Lung (tissue), 12 donors: ENCODE data around the gene MOB3C. TPM values are rescaled to one million over a fixed set of nuclear protein-coding genes. Genes with fewer than 3 reads are reported as not detected.

ENCODE experiments used
- ATAC-seq: fragments of 200-7000 bp; cut with Tn5 transposase; one replicate; pipeline ENCODE4 v1.9.1; 2020; ENCODE audit warnings: moderate number of reproducible peaks; ENCODE audit not compliant: insufficient read depth, low FRiP score
- DNase-seq, 3 donors: peaks; one replicate each; pipeline ENCODE4 v3.0.0-alpha.2; 2013 to 2017
- H3K27ac ChIP-seq, 2 donors: one replicate each; pipeline ENCODE4 v1.5.1; 2013; ENCODE audit warnings: mild to moderate bottlenecking in 2 of 2, moderate library complexity in 2 of 2, control low read depth in 1 of 2, inconsistent platforms in 1 of 2, low read depth in 1 of 2, low read length in 1 of 2
- H3K27me3 ChIP-seq, 3 donors: one replicate each; pipeline ENCODE4 v1.5.1; 2013; ENCODE audit warnings: low read length in 2 of 3; ENCODE audit not compliant: control insufficient read depth in 3 of 3, insufficient read depth in 3 of 3
- H3K36me3 ChIP-seq, 4 donors: one replicate each; pipeline ENCODE4 v1.5.1; 2013; ENCODE audit warnings: low read length in 4 of 4, mild to moderate bottlenecking in 1 of 4, moderate library complexity in 1 of 4; ENCODE audit not compliant: control insufficient read depth in 4 of 4, insufficient read depth in 4 of 4
- H3K4me1 ChIP-seq, 5 donors: one replicate each; pipeline ENCODE4 v1.5.1; 2013; ENCODE audit warnings: low read length in 5 of 5, mild to moderate bottlenecking in 2 of 5, moderate library complexity in 1 of 5; ENCODE audit not compliant: control insufficient read depth in 5 of 5, insufficient read depth in 5 of 5
- H3K4me3 ChIP-seq: one replicate; pipeline ENCODE4 v1.5.1; 2013; ENCODE audit warnings: mild to moderate bottlenecking, control low read depth, moderate library complexity
- H3K9ac ChIP-seq, 2 donors: one replicate each; pipeline ENCODE4 v1.5.1; 2013; ENCODE audit warnings: low read length in 2 of 2, control low read depth in 1 of 2; ENCODE audit not compliant: insufficient read depth in 1 of 2
- H3K9me3 ChIP-seq, 4 donors: one replicate each; pipeline ENCODE4 v1.5.1; 2013; ENCODE audit warnings: low read length in 3 of 4, mild to moderate bottlenecking in 1 of 4, moderate library complexity in 1 of 4; ENCODE audit not compliant: control insufficient read depth in 4 of 4, insufficient read depth in 3 of 4
- CTCF ChIP-seq: IDR thresholded peaks from 2 replicates; pipeline ENCODE4 v1.5.1; 2012; ENCODE audit warnings: mild to moderate bottlenecking; ENCODE audit errors: control extremely low read depth, extremely low read depth
- WGBS, 2 donors: extraction: QIAGEN DNeasy Blood & Tissue Kit; methylation state at CpG; one replicate each; pipeline ENCODE4 v1.1.7; 2013; 5-methylcytosine and 5-hydroxymethylcytosine counted together
- polyA plus RNA-seq, 2 donors: library from polyadenylated mRNA; stranded (reverse); fragments of 200-250 nt; gene quantifications; one replicate each; pipeline ENCODE4 v1.2.1, GENCODE V29; 2013
- total RNA-seq, 2 donors: library from RNA; depleted of rRNA in 1 of 2; stranded (reverse); fragments of >200 nt in 1 of 2; gene quantifications; one replicate each; pipeline ENCODE4 v1.2.1, GENCODE V29; 2014 to 2021
- donor health status: control.
- donor health status: control.
- donor health status: Bipolar disorder and iron deficiency.
- donor health status: healthy.
- donor health status: DM: yes; HTN: yes; CAD: no.

Gene MOB3C
- total and polyA plus RNA-seq, 4 donors = 10.6 to 28.7 (median 16.5) TPM

- WGBS, 2 donors = 85 to 86% methylated on average over 4 of the region's 4 CpGs
- no peaks in the 10 kb centered on the region for H3K4me1 ChIP-seq
- H3K9ac ChIP-seq = no peak overlapping the region
- no peak for TF ChIP-seq CTCF
- H3K4me3 ChIP-seq = no peak overlapping the region
- ATAC-seq = no peak
- H3K27me3 ChIP-seq = no peaks in the 10 kb centered on the region
- peaks cover 1 to 22% (median 10%) of the 10 kb centered on the region in 4 donors for H3K36me3 ChIP-seq
- no peak for DNase-seq
- H3K27ac ChIP-seq = no peak overlapping the region
- H3K9me3 ChIP-seq = no peaks in the 10 kb centered on the region
Observed at GRCh38 chr1:46577671-46578070, 38.9 kb downstream of the MOB3C start.

- ATAC-seq = no peak
Observed at GRCh38 chr1:46576596-46576995, 40.0 kb downstream of the MOB3C start.

GRCh38 chr1:46575778-46576177, 40.8 kb downstream of the MOB3C start:
- Histone ChIP-seq H3K4me3 (no peak overlapping the region), H3K9me3 (no peaks in the 10 kb centered on the region), H3K36me3 (peaks cover 0 to 13% (median 8%) of the 10 kb centered on the region in 4 donors), H3K4me1 (no peaks in the 10 kb centered on the region), H3K27ac (no peak overlapping the region), H3K27me3 (no peaks in the 10 kb centered on the region), H3K9ac (no peak overlapping the region)
- ATAC-seq (no peak), DNase-seq (no peak)
- 85 to 89% methylated on average over 3 of the region's 3 CpGs for WGBS, 2 donors
- no peak for TF ChIP-seq CTCF

More at GRCh38 chr1:46576596-46576995, 40.0 kb downstream of the MOB3C start:
- no peaks in the 10 kb centered on the region for H3K4me1 ChIP-seq
- DNase-seq = no peak
- H3K9ac ChIP-seq = no peak overlapping the region
- H3K9me3 ChIP-seq = no peaks in the 10 kb centered on the region
- peaks cover 0 to 13% (median 8%) of the 10 kb centered on the region in 4 donors for H3K36me3 ChIP-seq
- no peaks in the 10 kb centered on the region for H3K27me3 ChIP-seq
- H3K4me3 ChIP-seq = no peak overlapping the region
- 79 to 90% methylated on average over 6 of the region's 6 CpGs for WGBS, 2 donors
- H3K27ac ChIP-seq = no peak overlapping the region
- no peak for TF ChIP-seq CTCF

GRCh38 chr1:46575300-46575699, 41.3 kb downstream of the MOB3C start:
- WGBS, 2 donors = 86% methylated on average over 12 of the region's 12 CpGs
- DNase-seq (no peak), ATAC-seq (no peak)
- no peak overlapping the region for H3K4me3 ChIP-seq
- H3K36me3 ChIP-seq = peaks cover 0 to 16% (median 6%) of the 10 kb centered on the region in 4 donors
- H3K4me1 ChIP-seq = peaks cover 0 to under 1% (median 0%) of the 10 kb centered on the region in 5 donors
- TF ChIP-seq CTCF = no peak
- no peaks in the 10 kb centered on the region for H3K9me3 ChIP-seq
- no peak overlapping the region for H3K9ac ChIP-seq
- H3K27me3 ChIP-seq = no peaks in the 10 kb centered on the region
- H3K27ac ChIP-seq = no peak overlapping the region
